Measurements from ENCODE around the gene CXCL12. TPM values are rescaled to one million over a fixed set of nuclear protein-coding genes. Genes with fewer than 3 reads are reported as not detected.

CXCL12 gene
- total RNA-seq, 1 donor from 2014 or later, result 0.40 TPM

DNA sequence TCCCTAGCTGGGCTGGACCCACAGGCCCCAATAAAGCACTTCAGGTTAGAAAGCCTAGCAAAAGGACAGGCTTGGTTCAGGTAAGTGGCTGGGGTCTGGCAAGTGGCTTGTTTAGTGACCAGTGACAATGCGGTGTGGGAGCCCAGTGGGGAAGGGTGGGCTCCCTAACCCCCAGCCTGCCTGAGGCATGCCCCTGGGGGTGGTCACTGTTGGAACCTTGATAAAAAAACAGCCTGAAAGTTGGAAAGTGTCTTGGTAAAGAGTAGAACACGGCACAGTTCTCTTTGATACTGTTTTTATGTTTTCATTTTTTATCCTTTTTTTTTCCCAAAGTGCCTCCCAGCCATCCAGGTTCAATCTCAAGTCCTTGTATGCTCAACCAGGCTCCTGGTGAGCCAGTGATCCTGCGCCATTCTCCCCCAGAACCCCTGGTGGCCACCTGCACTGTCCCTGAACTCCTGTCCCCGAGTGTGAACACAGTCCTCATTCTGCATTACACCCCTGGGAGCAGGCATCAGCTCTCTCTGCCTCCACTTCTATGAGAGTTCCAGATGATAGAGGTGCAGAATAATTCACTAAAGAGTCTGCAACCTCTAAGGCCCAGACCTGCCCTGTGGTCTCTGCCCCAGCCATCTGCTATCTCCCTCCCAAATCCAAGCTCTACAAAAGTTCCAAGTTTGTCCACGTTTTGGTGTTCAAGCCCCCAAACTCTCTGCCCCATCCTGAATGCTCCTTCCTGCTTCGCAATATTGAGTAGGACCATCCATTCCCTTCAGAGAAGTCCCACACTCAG is 15.0 kb upstream of the CXCL12 start:
- no peak for DNase-seq (ENCODE audit: low read depth, low spot score)

DNA sequence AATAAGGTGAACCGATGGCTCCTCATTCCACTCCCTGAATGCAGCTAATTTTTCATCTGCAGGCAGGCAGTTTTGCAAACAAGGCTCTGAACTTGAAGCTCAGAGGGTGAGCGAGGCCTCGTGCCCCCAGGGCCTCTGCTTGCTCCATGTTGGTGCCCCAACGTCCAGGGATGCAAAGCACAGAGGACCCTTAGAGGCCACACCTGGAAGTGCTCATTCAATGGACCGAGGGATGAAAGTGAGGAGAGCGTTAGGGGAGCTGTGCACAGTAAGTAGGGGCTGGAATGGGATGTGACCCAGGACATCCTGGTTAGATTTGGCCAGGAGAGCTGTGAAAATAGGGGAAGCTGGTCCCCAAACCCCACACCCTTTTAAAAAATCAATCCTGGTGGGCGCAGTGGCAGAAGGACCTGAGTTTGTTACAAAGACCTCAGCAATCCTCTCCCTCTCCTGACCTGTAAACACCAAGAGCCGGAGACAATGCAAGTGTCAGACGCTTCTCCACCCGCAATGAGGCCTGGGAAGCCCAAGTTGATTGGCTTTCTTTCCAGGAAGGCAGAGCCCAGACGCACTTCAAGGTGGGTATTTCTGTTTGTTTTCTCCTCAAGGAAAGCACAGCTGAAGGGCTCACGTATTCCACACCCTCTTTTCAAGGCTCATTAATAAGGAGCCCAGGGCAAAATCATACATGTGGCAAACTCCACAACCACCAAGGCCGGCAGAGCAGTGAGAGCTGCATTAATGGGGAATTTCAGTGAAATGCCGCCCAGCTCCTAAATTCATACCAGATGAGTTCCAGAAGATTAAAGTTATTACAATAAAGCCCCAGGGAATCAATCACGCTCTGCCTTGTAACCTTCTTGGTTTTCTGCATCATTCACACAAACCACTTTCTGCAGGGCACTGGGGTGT is 14.1 kb upstream of the CXCL12 start:
- no peak for DNase-seq (ENCODE audit: low read depth, low spot score)

- DNase-seq (ENCODE audit: low read depth, low spot score), result no peak
These were observed 13.4 kb upstream of the CXCL12 start for GRCh38 chr10:44398271-44398670.

DNA sequence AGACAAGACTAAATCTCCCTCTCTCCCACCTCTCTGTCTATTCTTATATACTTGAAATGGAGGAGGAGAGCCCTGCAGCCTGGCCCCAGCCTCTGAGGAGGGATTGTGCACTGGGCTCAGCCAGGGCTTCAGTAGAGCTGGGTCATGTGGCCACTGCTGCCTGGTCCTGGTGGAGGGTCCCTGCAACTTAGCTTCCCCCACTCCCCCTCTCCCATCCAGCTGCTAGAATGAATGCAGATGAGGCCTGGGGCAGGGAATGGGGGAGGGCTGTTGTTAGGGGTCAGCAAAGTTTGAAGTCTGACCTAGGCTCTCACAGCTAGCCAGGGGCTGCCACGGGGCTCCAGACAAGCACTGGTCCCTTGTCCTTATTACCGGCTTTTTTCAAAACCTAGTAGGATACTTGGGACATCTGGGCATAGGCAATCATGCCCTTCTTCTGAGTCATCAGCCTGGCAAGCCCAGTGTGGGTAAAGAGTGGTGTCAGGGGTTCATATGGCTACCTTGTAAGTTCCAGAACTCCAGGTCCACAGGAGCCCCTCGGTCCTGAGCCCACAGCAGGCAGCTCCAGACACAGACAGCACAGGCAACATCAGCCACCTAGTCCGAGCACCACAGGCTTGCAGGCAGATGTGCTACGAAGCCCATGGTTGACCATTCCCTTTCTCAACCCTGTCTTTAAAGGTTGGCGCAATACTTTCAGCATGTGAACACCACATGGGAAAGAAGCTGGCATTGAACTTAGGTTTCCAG is 12.8 kb upstream of the CXCL12 start:
- no peak for DNase-seq (ENCODE audit: low read depth, low spot score)

GRCh38 chr10:44396671-44397191 is 11.8 kb upstream of the CXCL12 start:
- no peak for DNase-seq (ENCODE audit: low read depth, low spot score)

DNA sequence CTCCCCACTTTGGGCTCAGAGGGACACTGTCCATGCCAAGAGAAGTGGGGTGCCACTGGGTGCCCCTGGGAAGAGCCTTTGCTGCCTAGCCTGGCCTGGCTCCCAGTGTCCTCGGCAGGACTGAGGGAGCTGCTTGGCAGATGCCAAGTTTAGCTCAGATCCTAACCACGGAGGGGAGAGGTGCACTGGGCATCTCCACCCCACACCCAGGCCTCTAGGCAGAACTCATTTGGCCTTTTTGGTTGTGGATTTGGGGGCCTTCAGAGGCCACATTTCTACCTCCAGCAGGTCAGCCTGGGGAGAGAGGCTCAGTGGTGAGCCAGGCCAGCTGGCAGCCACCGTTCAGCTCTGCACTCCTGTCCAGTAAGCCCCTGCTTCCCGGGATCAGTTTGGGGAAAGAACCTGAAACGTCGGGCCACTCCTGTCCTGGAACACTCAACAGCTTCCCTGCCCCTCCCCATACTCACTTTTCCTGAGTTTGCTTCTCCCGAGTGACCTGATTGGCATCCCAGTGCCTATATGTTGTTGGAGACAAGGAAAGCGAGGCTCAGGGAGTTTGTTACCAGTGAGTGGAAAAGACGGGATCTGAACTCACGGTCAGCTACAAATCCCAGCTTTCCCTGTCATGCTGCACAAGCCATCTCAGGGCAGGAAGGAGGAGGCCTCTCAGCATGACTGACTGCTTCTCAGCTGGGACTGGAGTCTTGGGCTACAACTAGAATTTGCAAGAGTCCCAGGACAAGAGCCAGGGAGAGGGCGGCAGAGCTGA is 11.2 kb upstream of the CXCL12 start:
- DNase-seq (ENCODE audit: low read depth, low spot score), result no peak

DNA sequence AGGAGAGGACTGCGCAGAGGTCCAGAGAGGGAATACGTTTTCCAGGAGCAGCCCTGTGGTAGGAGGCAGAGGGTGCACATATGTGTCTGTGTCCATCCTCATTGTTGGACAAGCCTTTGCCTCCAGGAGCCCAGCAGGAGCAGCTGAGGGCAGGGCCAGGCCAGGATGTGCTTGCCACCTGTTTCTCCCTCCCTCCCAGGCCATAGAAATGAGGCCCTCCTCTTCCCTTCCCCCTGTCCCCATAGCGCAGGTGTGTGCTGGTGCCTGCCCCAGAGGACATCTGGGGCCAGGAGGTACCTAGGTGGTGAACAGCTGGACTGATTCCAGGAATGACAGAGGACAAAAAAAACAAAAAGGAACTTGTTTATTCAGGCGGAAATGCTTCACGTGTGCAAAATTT is 10.5 kb upstream of the CXCL12 start:
- DNase-seq (ENCODE audit: low read depth, low spot score), result no peak

DNA sequence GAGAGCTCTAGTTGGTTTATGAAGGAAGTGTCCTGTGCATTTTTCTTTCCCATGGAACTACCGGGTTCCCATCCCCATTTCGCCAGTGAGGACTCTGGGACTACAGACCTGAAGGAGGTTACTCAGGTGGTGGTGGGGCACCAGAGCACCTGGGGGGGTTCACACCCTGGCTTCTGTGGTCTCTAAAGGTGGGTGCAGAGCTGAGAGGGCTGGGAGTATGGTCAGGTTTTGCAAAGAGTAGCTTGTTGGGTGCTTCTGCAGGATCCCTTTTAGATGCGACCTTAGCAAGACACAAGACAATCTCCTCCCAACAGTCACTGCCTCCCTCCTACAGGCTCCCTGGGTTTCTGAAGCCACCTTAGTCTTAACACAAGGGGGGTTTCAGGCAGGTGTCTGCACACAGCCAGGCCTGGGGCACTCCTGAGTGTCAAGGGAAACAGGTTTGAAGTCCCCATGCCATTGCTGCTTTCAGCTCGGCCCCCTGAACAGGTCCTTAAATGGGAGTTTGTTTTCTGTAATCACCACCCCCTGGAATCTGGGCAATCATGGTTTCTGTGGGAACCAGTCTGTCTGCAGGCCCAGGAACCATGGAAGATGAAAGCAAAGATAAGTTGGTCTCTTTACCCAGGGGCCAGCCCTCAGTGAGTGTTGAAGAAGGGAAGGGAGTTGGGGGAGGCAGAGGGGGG is 9.9 kb upstream of the CXCL12 start:
- no peak for DNase-seq (ENCODE audit: low read depth, low spot score)

DNA sequence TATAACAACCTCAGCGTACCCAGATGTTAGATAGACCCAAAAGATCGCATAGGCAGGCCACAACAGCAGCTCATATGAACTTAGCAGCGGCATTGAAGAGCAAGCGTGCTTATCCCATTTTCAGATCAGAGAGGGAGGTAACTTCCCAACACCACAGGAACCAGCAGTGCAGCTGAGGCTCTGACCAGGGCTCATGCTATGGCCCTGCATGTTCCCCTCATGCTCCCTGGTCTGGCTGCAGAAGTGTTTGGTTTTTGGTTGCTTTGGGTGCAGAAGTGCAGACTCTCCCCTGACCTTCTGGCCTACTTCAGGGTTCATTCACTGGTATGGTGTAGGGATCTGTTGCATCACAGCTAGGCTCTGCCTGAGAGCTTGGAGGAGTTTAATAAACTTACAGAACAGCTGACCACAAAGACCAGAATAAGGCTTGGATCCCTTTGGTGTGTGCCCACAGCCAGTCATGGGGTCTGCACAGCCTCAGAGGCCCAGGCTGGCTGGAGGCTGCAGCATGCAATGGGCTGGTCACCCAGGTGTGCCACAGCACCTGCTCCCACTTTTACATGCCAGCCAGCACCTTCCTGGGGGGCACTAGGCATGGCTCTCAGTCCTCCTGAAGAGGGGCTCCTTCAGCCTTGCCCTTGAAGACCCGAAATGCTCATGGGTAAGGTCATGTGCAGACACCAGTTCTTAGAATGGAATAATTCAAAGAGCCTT is 9.1 kb upstream of the CXCL12 start:
- DNase-seq (ENCODE audit: low read depth, low spot score), result no peak

- no peak for DNase-seq (ENCODE audit: low read depth, low spot score)
These were observed 8.2 kb upstream of the CXCL12 start for GRCh38 chr10:44393051-44393630.

- no peak for DNase-seq (ENCODE audit: low read depth, low spot score)
These were observed 7.5 kb upstream of the CXCL12 start for GRCh38 chr10:44392420-44392819.

GRCh38 chr10:44391981-44392380 is 7.1 kb upstream of the CXCL12 start:
- DNase-seq (ENCODE audit: low read depth, low spot score), result no peak

GRCh38 chr10:44390585-44391072 is 5.7 kb upstream of the CXCL12 start:
- DNase-seq (ENCODE audit: low read depth, low spot score), result no peak

DNA sequence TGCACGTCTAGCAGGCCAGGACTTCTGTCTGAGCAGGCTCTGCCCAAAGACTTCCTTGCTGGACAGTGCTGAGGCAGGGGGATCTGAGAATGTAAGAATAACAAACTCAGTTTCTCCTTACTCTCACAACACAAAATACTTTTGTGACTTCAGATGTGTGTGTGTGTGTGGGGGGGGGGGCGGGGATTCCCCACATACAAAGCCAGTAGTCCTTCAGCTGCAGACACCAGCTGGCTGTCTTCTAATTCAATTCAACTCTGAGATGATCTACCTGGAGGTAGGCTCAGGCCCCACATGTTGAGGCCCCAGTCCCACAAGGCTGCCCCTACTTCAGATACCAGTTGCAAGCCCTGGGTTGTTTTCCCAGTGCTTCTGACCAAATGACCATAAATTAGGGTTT is 4.7 kb upstream of the CXCL12 start:
- no peak for DNase-seq (ENCODE audit: low read depth, low spot score)

- no peak for DNase-seq (ENCODE audit: low read depth, low spot score)
These were observed 4.3 kb upstream of the CXCL12 start for GRCh38 chr10:44389150-44389549.

DNA sequence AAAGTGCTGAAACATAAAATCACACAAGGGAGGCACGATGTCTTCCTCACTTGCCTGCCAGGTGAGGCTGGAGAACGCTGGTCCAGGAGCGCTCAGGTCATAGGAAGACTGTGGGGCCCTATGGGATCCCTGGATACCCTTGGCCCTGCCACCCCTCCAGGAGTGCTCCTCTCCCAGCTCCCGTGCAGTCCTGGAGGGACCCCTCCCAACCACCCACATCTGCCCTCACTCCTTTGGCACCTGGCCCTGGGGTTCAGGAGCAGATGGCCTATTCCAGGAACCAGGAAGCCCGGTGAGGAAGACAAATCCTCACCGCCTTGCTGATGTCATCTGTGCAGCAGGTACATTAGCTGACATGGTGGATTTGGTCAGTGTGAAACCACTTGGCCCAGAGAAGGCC is 3.7 kb upstream of the CXCL12 start:
- DNase-seq (ENCODE audit: low read depth, low spot score), result no peak

DNA sequence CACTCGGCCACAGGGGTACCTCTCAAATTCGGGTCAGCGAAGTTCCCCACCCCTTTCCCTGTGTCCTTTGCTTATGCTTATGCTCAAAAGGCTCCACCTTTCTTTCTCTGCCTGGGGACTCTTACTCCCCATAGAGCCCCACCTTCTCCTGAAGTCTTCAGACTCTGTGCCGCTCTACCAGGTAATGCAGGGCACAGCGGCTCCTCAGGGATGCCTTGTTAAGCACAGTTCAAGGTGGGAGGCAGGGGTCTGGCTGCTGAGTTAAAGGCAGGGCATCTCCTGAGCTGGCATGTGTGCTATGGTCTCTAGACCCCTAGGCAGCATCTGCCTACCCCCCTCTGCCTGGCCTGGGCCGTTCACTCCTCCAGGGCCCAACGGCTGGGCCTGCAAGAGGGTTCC is 3.0 kb upstream of the CXCL12 start:
- no peak for DNase-seq (ENCODE audit: low read depth, low spot score)

DNA sequence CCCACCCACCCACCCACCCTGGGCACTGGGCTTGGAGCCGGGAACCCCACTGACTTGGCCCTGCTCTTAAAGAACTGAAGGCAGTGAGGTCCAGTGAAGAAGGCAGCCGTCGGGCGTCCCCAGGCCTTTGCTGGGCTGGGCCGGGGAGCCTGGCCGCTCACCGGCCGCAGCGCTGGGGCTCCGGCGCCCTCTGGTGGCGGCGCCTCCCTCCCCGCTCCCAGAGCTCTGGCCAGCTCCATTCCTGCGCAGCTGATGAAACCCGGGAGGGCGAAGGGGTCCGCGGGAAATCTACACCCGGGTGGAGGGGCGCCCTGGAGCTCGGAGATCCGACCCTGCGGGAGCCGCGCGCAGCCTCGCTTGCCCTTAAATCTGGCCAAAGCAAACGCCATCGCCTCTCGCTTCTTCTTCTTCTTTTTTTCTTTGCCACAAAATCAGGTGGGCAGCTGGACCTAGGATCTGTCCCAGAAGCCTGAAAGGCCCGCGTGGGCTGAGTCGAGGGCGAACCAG is 1.7 kb upstream of the CXCL12 start:
- DNase-seq (ENCODE audit: low read depth, low spot score), result peak; percentile 13
